Endothelial cell of umbilical vein (primary cell): ENCODE data around the gene LHX1.

Experiments
- EZH2 ChIP-seq: IDR thresholded peaks from 2 replicates; pipeline ENCODE4 v1.6.1; 2012; ENCODE audit warnings: borderline replicate concordance, low read depth, mild to moderate bottlenecking, moderate library complexity, low read length, inconsistent platforms; ENCODE audit not compliant: severe bottlenecking
- MAX ChIP-seq: IDR thresholded peaks from 2 replicates; pipeline ENCODE4 v1.6.1; 2011; ENCODE audit not compliant: insufficient read depth, insufficient read length
- MYC ChIP-seq: IDR thresholded peaks from one replicate; pipeline ENCODE4 v1.6.1; 2011; ENCODE audit warnings: mild to moderate bottlenecking, low read depth, low read length
- POLR2A ChIP-seq: IDR thresholded peaks from 2 replicates; pipeline ENCODE4 v1.6.1; 2012; ENCODE audit warnings: low read depth, mild to moderate bottlenecking, control low read depth, low read length
- POLR2AphosphoS5 ChIP-seq: IDR thresholded peaks from 2 replicates; pipeline ENCODE4 v1.6.1; 2012; ENCODE audit warnings: low read depth, mild to moderate bottlenecking, control low read depth, low read length, moderate library complexity; ENCODE audit not compliant: insufficient read depth
- TF ChIP-seq, protein P1 (sequence below), 2 donors: IDR thresholded peaks; 1 replicate in 1 of 2; 2 replicates in 1 of 2; pipeline ENCODE4 v1.5.1; 2011; ENCODE audit warnings: low read length in 2 of 2, mild to moderate bottlenecking in 2 of 2, moderate library complexity in 2 of 2, control low read depth in 1 of 2, inconsistent platforms in 1 of 2, low read depth in 1 of 2; ENCODE audit not compliant: insufficient read depth in 1 of 2; ENCODE audit errors: extremely low read depth in 1 of 2

DNA sequence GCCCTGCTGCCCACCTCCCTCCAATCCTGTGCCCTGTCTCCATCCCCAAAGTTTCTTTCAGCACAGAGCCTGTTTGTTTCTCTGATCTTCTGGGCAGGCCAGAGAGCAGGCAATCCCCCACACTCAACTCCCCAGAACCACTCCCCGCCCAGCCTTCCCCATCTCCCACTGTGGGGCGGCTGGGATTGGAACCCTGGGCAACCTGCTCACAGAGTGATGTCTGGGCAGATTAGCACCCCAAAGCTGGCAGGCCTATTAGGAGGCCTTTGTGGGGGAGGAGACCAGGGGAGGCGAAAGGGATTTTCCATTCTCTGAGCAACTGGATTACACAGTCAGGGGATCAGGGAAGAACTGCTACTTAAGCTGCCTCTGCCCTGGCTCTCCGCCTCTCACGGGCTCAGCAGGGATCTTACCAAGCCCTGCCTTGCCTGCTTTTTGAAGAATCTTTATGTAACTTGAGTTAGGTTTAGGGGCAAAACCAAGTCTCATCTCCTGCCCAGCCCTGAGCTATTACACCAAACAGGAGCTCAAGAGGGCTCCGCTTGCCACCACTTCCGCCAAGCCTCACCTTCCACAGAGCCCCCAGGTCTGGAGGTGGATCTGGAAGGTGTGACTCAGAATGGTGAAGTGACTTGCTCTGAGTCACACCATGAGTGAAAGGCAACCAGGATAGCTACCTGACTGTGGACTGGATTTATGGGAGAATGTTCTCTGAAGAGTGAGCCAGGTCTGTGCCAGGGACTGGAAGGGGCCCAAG lies 16.0 kb upstream of the LHX1 start:
- no peak for TF ChIP-seq POLR2A
- no peak for TF ChIP-seq EZH2
- TF ChIP-seq, protein P1, sequence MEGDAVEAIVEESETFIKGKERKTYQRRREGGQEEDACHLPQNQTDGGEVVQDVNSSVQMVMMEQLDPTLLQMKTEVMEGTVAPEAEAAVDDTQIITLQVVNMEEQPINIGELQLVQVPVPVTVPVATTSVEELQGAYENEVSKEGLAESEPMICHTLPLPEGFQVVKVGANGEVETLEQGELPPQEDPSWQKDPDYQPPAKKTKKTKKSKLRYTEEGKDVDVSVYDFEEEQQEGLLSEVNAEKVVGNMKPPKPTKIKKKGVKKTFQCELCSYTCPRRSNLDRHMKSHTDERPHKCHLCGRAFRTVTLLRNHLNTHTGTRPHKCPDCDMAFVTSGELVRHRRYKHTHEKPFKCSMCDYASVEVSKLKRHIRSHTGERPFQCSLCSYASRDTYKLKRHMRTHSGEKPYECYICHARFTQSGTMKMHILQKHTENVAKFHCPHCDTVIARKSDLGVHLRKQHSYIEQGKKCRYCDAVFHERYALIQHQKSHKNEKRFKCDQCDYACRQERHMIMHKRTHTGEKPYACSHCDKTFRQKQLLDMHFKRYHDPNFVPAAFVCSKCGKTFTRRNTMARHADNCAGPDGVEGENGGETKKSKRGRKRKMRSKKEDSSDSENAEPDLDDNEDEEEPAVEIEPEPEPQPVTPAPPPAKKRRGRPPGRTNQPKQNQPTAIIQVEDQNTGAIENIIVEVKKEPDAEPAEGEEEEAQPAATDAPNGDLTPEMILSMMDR (IDR thresholded peaks at IDR 0.05; ENCODE audit: extremely low read depth in 1 of 2, insufficient read depth in 1 of 2, low read depth in 1 of 2, low read length in 2 of 2): no peak
- no peak for TF ChIP-seq MAX
- TF ChIP-seq POLR2AphosphoS5: no peak
- TF ChIP-seq MYC: no peak
